Esophagus muscularis mucosa (tissue), 3 donors: ENCODE results near the gene CH25H.

Experiments
- CTCF ChIP-seq, 3 experiments: fragments of 200-600 bp in 2 of 3; fragments of 450-650 bp in 1 of 3; sonication (generic) in 2 of 3; IDR thresholded peaks; one replicate each; pipeline ENCODE4 v1.5.1; 2017 to 2019; ENCODE audit warnings: antibody characterized with exemption in 3 of 3, mild to moderate bottlenecking in 2 of 3, moderate library complexity in 1 of 3
- EP300 ChIP-seq: sonication (generic); formaldehyde crosslinking; IDR thresholded peaks from one replicate; pipeline ENCODE4 v1.6.1; 2017; ENCODE audit warnings: antibody characterized with exemption

DNA sequence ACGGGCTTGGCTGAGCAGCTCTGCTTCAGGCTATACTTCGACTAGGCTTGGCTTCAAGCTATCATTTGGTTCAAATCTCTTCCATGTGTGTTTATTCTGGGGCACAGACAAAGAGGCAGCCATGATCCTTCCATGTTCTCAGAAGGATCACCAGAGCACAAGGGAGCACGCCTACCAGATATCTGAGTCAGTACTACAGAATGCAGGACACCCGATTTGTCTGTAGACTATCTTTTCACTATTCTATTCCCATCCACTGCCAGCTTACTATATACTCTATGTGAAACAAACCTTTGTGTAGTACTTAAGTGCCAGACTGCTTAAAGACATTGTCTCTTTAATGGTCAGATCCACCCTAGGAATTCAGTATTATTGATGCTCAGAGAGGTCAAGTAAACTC, 35.1 kb downstream of the CH25H start:
- no peak for TF ChIP-seq CTCF (IDR thresholded peaks at IDR 0.05)
- TF ChIP-seq EP300, result no peak
